Measurements from ENCODE around the gene RIN3. TPM values are rescaled to one million over a fixed set of nuclear protein-coding genes. Genes with fewer than 3 reads are reported as not detected.
"Not testable (repeated sequence)": the region's sequence is repeated elsewhere in the genome, so short reads cannot be mapped to it uniquely, and the experiment has no call there.

RIN3 gene
- total and polyA plus RNA-seq, 2 donors (not counting 3 experiments of a cell fraction or from before 2014, with no cell fraction given): 5.1 to 20.8 TPM

DNA sequence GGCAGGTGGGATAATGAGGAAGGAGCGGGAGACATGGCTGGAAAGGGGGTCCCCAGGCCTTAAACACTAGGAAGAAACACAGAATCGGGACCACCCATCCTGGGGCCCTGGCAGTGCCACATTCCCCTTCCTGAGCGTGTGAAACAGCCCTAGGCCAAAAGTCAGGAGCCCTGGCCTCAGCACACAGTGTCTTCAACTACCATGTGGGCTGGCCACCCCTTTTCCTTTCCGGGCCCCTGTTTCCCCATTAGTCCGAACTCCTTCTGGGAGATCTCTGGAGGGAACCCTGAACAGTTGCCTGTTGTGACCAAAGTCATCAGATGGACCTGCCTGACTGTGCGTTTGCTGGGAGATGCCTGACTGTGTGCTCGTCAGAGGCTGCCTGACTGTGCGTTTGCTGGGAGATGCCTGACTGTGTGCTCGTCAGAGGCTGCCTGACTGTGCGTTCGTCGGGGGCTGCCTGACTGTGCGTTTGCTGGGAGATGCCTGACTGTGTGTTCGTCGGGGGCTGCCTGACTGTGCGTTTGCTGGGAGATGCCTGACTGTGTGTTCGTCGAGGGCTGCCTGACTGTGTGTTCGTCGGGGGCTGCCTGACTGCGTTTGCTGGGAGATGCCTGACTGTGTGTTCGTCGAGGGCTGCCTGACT, 126.0 kb downstream of the RIN3 start:
- H3K4me2 ChIP-seq (ENCODE audit: insufficient read depth, low read length); H3K4me1 ChIP-seq (ENCODE audit: control insufficient read depth, extremely low read depth, insufficient read depth, low read length); dilution Hi-C loops (cut with MboI; ENCODE audit: extremely low pct_ligation_motif_present, low sequenced_read_pairs); POLR2A ChIA-PET; H3K9me1 ChIP-seq (replicated peaks; ENCODE audit: control insufficient read depth, extremely low read depth, insufficient read depth, low read length); H3K27me3 ChIP-seq (ENCODE audit: control insufficient read depth in 2 of 2, insufficient read depth in 2 of 2, low read length in 2 of 2); H3K4me3 ChIP-seq (replicated peaks in 1 of 3; ENCODE audit: insufficient read depth in 1 of 3, low read depth in 1 of 3, low read length in 3 of 3); BruUV-seq (replicated peaks); H4K20me1 ChIP-seq (replicated peaks; ENCODE audit: control insufficient read depth, extremely low read depth, insufficient read depth, low read length); FAIRE-seq; DNase-seq (ENCODE audit: low read depth, low spot score); H3K79me2 ChIP-seq (ENCODE audit: control insufficient read depth, insufficient read depth, low read length); H3K27ac ChIP-seq (ENCODE audit: insufficient read depth, low read depth, low read length); H3K36me3 ChIP-seq (ENCODE audit: control insufficient read depth in 2 of 2, extremely low read depth in 1 of 2, insufficient read depth in 2 of 2, low read length in 2 of 2); intact Hi-C loops (cut with micrococcal nuclease); H3K9me3 ChIP-seq (replicated peaks; ENCODE audit: control insufficient read depth, insufficient read depth, low read length); H2AFZ ChIP-seq (ENCODE audit: low read depth, low read length); H3K9ac ChIP-seq (replicated peaks; ENCODE audit: extremely low read depth, insufficient read depth, low read length): not testable (repeated sequence)
- CTCF ChIA-PET: interaction anchor here (1.2 kb wide), 1 partner anchor 9 kb away, joined by 3 read pairs; no protein-coding TSS in a partner anchor

DNA sequence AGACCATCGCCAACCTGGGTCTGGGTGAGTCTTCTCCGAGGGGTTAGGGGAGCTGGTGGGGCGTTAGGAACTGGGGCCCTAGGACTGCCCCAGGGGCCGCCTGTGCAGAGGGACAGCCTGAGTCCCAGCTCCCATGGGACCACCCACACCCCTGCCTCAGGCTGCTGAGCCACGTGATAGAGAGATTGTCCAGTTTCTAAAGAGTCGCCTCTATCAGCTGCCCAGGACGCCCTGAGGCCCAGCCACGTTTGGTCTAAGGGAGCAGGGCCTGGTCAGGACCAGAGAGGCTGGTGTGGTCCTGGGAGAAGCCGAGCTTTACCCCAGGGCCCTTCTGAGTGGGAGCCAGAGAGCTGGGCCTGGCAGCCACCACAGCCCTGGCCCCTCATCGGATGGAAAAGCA, 127.7 kb downstream of the RIN3 start:
- no peak for FAIRE-seq
- ChIA-PET POLR2A (no interaction called here), CTCF (no interaction called here)
- H2AFZ ChIP-seq (ENCODE audit: low read depth, low read length): no peak overlapping the region
- H3K4me3 ChIP-seq (replicated peaks in 1 of 3; ENCODE audit: insufficient read depth in 1 of 3, low read depth in 1 of 3, low read length in 3 of 3): no peak overlapping the region
- H3K27me3 ChIP-seq (ENCODE audit: control insufficient read depth in 2 of 2, insufficient read depth in 2 of 2, low read length in 2 of 2): no peaks in the 10 kb centered on the region
- H4K20me1 ChIP-seq (replicated peaks; ENCODE audit: control insufficient read depth, extremely low read depth, insufficient read depth, low read length): no peaks in the 10 kb centered on the region
- peaks cover 0 to 10% of the 10 kb centered on the region in 2 experiments for H3K36me3 ChIP-seq (ENCODE audit: control insufficient read depth in 2 of 2, extremely low read depth in 1 of 2, insufficient read depth in 2 of 2, low read length in 2 of 2)
- intact Hi-C loops (cut with micrococcal nuclease): no loop called here
- no peak overlapping the region for H3K4me2 ChIP-seq (ENCODE audit: insufficient read depth, low read length)
- no TSS peak for BruUV-seq (replicated peaks)
- DNase-seq (ENCODE audit: low read depth, low spot score): no peak
- H3K4me1 ChIP-seq (ENCODE audit: control insufficient read depth, extremely low read depth, insufficient read depth, low read length): no peaks in the 10 kb centered on the region
- dilution Hi-C loops (cut with MboI; ENCODE audit: extremely low pct_ligation_motif_present, low sequenced_read_pairs): no loop called here
- H3K79me2 ChIP-seq (ENCODE audit: control insufficient read depth, insufficient read depth, low read length): no peaks in the 10 kb centered on the region
- H3K27ac ChIP-seq (ENCODE audit: insufficient read depth, low read depth, low read length): no peak overlapping the region
- H3K9me3 ChIP-seq (replicated peaks; ENCODE audit: control insufficient read depth, insufficient read depth, low read length): no peaks in the 10 kb centered on the region
- TF ChIP-seq POLR2A (IDR thresholded peaks at IDR 0.05; ENCODE audit: low read depth, low read length): no peak
- no peak for TF ChIP-seq MYC (IDR thresholded peaks at IDR 0.05; ENCODE audit: low read depth, low read length)
- no peak for TF ChIP-seq GATA2 (IDR thresholded peaks at IDR 0.05; ENCODE audit: insufficient read depth, insufficient read length, low read depth, low read length)
- H3K9me1 ChIP-seq (replicated peaks; ENCODE audit: control insufficient read depth, extremely low read depth, insufficient read depth, low read length): no peaks in the 10 kb centered on the region
- no peak overlapping the region for H3K9ac ChIP-seq (replicated peaks; ENCODE audit: extremely low read depth, insufficient read depth, low read length)
